Coronary artery (tissue), 2 donors: Measurements from ENCODE around the gene ZBTB39.
"Not testable (repeated sequence)": the region's sequence is repeated elsewhere in the genome, so short reads cannot be mapped to it uniquely, and the experiment has no call there.

Experiments used
- DNase-seq: peaks from one replicate; pipeline ENCODE4 v3.0.0-alpha.2; 2017; ENCODE audit warnings: low spot score
- H3K27ac ChIP-seq, 2 donors: fragments of 200-600 bp; sonication (generic); one replicate each; pipeline ENCODE4 v1.5.1; 2016 to 2019
- H3K4me3 ChIP-seq: fragments of 200-600 bp; sonication (generic); 2 replicates; pipeline ENCODE4 v1.5.1; 2016; ENCODE audit warnings: mild to moderate bottlenecking, moderate library complexity
- TF ChIP-seq, protein P1 (sequence below): fragments of 200-600 bp; sonication (generic); IDR thresholded peaks from one replicate; pipeline ENCODE4 v1.5.1; 2019; ENCODE audit warnings: antibody characterized with exemption

The ZBTB39 gene

DNA sequence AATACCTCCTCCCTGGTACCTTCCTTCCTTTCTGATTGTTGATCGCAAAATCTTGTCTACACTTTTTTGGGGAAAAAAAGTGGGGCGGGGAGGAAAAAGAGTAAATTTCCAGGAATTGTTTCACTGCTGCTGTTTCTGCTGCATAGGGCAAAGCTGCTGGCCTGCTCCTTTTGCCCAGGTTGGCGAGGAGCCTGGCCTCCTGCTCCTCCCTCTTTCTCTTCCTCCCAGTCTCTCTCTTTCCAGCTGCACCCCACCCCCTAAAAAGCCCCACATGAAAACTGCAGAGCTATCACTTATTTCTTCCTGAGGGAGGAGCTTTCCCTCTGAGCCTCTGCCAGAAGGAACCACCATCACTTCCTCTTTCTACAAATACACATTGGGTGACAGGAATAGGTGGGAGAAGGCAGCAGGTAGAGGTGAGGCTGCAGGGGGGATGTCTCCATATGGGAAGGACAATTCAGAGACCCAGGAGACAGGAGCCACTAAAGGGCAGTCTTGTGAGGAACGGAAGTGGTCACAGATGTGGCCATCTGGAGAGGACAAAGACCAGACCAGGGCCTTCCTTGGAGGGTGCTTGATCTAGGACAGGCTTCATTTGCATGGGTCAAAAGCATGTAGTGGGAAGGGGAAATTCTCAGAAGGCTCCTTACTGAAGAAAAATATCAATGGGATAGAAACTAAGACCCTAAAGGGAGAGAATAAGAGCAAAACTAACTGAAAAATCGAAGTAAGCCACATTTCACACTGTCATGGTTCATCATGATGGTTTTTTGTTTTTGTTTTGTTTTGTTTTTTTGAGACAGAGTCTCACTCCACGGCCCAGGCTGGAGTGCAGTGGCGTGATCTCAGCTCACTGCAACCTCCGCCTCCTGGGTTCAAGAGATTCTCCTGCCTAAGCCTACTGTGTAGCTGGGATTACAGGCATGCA, 14.8 kb downstream of the ZBTB39 start:
- Histone ChIP-seq H3K27ac (peak overlapping the region in 1 of 2 donors; percentile 64), H3K4me3 (no peak overlapping the region)
- DNase-seq, result peak; percentile 68
- TF ChIP-seq, protein P1, sequence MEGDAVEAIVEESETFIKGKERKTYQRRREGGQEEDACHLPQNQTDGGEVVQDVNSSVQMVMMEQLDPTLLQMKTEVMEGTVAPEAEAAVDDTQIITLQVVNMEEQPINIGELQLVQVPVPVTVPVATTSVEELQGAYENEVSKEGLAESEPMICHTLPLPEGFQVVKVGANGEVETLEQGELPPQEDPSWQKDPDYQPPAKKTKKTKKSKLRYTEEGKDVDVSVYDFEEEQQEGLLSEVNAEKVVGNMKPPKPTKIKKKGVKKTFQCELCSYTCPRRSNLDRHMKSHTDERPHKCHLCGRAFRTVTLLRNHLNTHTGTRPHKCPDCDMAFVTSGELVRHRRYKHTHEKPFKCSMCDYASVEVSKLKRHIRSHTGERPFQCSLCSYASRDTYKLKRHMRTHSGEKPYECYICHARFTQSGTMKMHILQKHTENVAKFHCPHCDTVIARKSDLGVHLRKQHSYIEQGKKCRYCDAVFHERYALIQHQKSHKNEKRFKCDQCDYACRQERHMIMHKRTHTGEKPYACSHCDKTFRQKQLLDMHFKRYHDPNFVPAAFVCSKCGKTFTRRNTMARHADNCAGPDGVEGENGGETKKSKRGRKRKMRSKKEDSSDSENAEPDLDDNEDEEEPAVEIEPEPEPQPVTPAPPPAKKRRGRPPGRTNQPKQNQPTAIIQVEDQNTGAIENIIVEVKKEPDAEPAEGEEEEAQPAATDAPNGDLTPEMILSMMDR, result no peak

DNA sequence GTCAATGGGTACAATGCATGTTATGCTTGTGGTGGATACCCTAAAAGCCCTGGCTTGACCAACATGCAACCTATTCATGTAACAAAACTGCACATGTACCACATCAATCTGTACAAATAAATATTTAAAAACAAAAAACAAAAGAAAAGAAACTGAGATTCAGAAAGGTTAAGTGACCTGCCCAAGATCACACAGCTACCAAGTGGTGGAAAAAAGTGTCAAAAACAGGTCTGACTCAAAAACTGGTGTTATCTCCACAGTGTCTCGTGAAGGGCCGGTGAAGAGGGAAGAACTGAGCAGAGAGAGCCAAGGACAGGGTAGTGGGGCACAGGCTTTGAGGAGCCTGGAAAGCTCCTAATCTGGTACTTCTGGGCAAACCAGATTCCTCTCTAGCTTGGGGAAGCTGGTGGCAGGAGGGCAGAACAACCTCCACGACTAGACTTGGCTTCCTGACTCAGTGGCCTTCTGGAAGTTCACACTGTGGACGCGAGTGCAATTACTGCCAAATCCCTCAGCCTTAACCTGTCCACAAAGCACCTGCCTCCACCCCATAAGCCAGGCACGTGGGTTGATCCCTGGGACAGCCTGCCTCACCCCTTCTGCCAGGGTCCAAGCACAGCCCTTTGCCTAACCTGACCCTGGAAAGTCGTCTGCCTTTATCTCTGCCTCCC, 15.6 kb downstream of the ZBTB39 start:
- peak overlapping the region in 1 of 2 donors; percentile 64 for H3K27ac ChIP-seq
- H3K4me3 ChIP-seq, result no peak overlapping the region
- TF ChIP-seq, protein P1, result no peak
- DNase-seq, result peak; percentile 35

GRCh38 chr12:56989861-56990610, 16.3 kb downstream of the ZBTB39 start:
- no peak for DNase-seq
- no peak overlapping the region for H3K27ac ChIP-seq
- H3K4me3 ChIP-seq, result no peak overlapping the region
- TF ChIP-seq, protein P1, result no peak

DNA sequence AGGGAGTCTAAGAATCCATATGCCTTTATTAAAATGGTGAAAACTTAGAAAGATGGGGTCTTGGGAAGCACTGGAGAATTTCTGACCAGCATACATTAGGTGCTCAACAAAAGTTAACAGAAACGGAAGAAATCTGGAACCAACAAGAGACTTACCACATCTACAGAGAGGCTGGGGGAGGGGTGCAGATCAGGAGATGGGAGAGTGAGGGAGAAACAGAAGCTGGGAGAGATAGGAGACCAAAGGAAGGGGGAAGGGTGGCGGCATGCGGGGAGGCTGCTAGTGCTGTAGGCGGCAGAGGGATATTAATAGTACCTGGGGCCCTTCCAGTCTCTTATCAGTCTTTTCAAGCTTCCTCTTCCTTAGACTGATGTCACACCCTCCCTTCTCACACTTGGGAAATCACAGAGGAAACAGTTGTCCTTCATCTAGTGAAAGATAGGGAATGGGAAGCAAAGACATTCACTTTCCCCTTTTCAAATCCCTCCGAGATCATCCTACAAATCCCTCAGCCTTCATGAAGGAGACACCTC, 18.1 kb downstream of the ZBTB39 start:
- DNase-seq, result peak; percentile 70
- TF ChIP-seq, protein P1, result no peak
- Histone ChIP-seq H3K27ac (no peak overlapping the region), H3K4me3 (no peak overlapping the region)

DNA sequence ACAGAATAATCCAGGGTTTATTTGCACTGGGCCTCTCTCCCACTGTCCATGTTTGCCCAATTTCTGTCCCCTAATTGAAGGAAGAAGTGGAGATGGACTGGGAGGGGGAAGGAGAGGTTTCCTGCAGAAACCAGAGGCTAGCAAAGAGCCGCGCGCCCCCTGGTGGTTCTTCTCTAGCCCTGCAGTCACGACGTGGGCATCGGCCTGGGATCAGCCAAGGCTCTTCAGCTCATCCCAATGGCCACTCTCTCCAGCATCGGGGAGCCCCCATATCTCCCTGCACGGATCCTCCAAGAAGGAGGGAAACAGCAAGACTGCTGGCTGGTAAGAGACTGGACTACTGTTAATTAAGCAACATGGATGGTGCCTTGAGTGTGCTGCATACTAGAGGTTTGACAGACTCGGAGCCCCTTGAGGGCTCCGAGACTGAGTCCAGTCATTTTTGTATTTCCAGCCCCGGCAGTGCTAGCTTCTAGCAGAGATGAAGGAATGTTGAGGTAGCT, 18.7 kb downstream of the ZBTB39 start:
- TF ChIP-seq, protein P1, result peak; percentile 95
- H3K4me3 ChIP-seq, result no peak overlapping the region
- H3K27ac ChIP-seq, result no peak overlapping the region
- DNase-seq, result peak; percentile 82

DNA sequence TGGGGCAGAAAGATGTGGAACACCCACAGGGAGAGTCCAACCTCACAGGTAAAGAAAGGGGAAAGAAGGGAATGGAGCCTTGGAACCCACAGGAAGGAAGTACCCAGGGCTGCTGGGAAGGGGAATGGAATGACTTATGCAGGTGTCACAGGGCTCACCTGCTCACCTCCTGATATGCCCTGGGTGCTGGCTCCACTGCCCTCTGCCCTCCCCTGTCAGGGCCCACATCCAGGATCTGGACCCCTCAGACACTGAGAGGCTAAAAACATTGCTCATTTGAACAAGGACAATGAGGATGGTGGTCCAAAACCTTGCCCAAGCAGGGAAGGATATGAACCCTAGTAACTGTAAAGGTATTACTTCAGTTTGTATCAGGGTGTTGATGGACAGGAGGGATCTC, 19.3 kb downstream of the ZBTB39 start:
- Histone ChIP-seq H3K4me3 (no peak overlapping the region), H3K27ac (no peak overlapping the region)
- DNase-seq, result peak; percentile 47
- TF ChIP-seq, protein P1, result no peak

DNA sequence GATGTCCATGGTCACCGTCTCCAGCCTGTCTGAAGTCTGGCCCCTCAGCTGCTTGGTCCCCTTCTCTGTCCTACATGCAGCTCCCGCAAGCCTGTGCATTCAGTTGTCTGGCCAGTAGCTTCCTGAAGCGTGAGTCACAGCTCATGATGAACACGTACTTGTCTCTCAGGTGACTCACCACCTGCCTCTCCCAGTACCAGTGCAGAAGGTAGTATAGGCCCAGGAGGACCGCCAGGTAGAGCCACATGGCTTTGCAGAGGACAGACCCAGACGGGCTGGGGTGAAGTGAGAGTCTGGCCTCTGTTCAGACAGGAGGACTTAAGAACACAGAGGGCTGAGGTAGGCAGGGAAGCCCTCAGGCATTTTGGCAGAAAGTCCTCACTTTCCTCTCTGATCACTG, 20.6 kb downstream of the ZBTB39 start:
- peak; percentile 36 for DNase-seq
- not testable (repeated sequence) for H3K27ac ChIP-seq, H3K4me3 ChIP-seq
